GM21825 (cell line): ENCODE measurements around the gene ZBTB44.
"Not testable (repeated sequence)": the region's sequence is repeated elsewhere in the genome, so short reads cannot be mapped to it uniquely, and the experiment has no call there.

ENCODE experiments used
- ATAC-seq: cut with Tn5 transposase; IDR thresholded peaks from one replicate; pipeline ENCODE4 v1.9.1; 2021; ENCODE audit warnings: mild to moderate bottlenecking, moderate library complexity; ENCODE audit not compliant: unreplicated experiment

ZBTB44 gene

GRCh38 chr11:130313383-130314183 is 1.1 kb downstream of the ZBTB44 start:
- no peak for ATAC-seq

GRCh38 chr11:130312046-130312445 is 2.7 kb downstream of the ZBTB44 start:
- no peak for ATAC-seq

GRCh38 chr11:130310622-130311021 is 4.1 kb downstream of the ZBTB44 start:
- ATAC-seq, result no peak

- ATAC-seq, result no peak
These were observed 5.8 kb downstream of the ZBTB44 start for GRCh38 chr11:130308886-130309285.

GRCh38 chr11:130308059-130308458 is 6.7 kb downstream of the ZBTB44 start:
- ATAC-seq, result no peak

GRCh38 chr11:130304651-130305050 is 10.1 kb downstream of the ZBTB44 start:
- ATAC-seq, result no peak

- ATAC-seq, result peak; percentile 10
These were observed 13.7 kb downstream of the ZBTB44 start for GRCh38 chr11:130301002-130301401.

GRCh38 chr11:130300567-130300966 is 14.2 kb downstream of the ZBTB44 start:
- ATAC-seq, result peak; percentile 77

GRCh38 chr11:130299978-130300377 is 14.7 kb downstream of the ZBTB44 start:
- no peak for ATAC-seq

GRCh38 chr11:130295657-130296056 is 19.1 kb downstream of the ZBTB44 start:
- ATAC-seq, result no peak

- no peak for ATAC-seq
These were observed 32.6 kb downstream of the ZBTB44 start for GRCh38 chr11:130282111-130282510.

GRCh38 chr11:130281341-130281740 is 33.4 kb downstream of the ZBTB44 start:
- ATAC-seq, result not testable (repeated sequence)

GRCh38 chr11:130279989-130280388 is 34.7 kb downstream of the ZBTB44 start:
- no peak for ATAC-seq

GRCh38 chr11:130278745-130279144 is 36.0 kb downstream of the ZBTB44 start:
- no peak for ATAC-seq

- ATAC-seq, result no peak
These were observed 36.6 kb downstream of the ZBTB44 start for GRCh38 chr11:130278151-130278550.

GRCh38 chr11:130272336-130272735 is 42.4 kb downstream of the ZBTB44 start:
- ATAC-seq, result no peak

GRCh38 chr11:130269326-130269943 is 45.3 kb downstream of the ZBTB44 start:
- ATAC-seq, result peak; percentile 92

GRCh38 chr11:130263351-130263750 is 51.4 kb downstream of the ZBTB44 start:
- no peak for ATAC-seq

- ATAC-seq, result no peak
These were observed 52.3 kb downstream of the ZBTB44 start for GRCh38 chr11:130262424-130262823.

GRCh38 chr11:130261571-130261970 is 53.1 kb downstream of the ZBTB44 start:
- no peak for ATAC-seq

- ATAC-seq, result no peak
These were observed 54.0 kb downstream of the ZBTB44 start for GRCh38 chr11:130260742-130261141.

- no peak for ATAC-seq
These were observed 54.6 kb downstream of the ZBTB44 start for GRCh38 chr11:130260080-130260627.
